HS-27A (cell line): Measurements from ENCODE around the gene SCNN1B.

ENCODE experiments used
- DNase-seq: peaks from one replicate; pipeline ENCODE4 v3.0.0-alpha.2; 2012; ENCODE audit warnings: low read depth, missing footprints

Gene SCNN1B

DNA sequence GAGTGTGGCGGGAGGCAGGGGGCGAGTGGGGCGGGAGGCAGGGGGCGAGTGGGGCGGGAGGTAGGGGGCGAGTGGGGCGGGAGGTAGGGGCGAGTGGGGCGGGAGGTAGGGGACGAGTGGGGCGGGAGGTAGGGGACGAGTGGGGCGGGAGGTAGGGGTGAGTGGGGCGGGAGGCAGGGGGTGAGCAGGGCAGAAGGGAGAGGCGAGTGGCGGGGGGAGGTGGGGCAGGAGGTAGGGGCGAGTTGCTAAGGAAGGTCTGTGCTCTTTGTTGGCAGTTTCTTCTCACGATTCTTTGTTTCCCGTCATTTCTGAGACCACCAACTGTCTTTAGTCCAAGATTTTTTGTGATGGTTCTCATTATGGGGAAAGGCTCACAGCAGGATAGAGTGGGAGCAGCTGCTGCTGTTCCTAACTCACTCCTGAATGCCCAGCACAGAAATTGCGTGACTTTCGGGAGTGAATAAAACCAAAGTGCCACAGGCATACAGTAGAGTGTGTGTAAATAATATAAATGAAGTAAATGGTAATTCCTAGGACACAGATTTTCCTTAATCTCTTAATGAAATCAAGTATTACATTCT is 106.2 kb downstream of the SCNN1B start:
- no peak for DNase-seq

DNA sequence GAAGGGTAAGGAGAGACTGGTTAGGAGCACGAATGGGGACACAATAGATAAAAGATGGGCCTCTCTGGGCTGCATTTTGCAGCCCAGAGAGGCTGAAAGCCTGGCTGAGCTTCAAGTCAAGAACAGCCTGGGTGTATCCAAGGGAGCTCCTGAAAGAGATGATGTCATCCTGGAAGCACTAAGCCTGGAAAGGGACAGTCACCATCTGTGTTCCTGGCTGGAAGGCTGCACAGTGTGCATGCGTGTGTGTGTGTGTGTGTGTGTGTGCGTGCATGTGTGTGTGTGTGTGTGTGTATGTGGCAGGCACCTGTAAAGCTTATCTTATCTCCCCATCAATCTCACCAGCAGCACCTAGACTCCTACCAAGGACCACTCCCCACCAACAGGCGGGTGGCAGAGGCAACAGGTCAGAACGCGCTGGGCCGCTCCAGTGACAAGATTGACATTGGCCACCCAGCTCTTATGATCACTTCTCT is 106.8 kb downstream of the SCNN1B start:
- no peak for DNase-seq

DNA sequence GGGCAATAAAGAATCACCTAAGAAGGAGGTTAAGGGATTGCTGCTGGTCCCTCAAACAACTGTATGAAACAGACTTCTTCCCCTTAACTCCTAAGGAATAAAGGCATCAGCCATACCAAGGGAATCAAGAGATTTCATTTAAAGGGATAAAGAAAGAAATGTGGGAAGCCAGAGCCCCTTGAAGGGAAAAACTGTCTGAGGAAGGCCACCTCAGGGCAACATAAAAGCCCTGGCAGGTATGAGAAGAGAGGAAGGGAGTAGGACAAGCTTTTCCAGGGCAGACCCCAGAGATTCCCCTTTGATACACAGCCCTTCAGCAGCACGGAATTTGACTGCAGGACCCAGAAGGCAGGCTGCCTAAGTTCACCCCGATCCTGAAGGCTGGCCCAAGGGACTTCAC is 107.4 kb downstream of the SCNN1B start:
- no peak for DNase-seq

DNA sequence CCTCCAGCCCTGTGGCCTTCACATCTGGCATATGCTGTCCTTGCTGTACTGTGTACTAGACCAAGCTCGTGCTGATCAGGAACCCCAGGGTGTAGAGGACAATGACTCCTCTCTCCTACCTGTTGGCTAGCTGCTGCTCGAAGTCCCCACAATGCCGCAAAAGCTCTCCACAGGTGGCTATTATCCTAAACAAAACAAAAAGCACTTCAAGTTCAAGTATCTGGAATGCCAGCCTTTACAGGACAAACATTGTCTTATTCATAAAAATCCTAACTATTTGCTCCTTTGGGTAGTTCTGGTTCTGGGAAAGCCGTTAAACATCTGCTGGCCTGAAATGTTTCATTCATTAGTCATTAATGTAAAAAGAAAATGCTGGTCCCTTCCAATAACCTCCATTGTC is 108.1 kb downstream of the SCNN1B start:
- DNase-seq = no peak

DNA sequence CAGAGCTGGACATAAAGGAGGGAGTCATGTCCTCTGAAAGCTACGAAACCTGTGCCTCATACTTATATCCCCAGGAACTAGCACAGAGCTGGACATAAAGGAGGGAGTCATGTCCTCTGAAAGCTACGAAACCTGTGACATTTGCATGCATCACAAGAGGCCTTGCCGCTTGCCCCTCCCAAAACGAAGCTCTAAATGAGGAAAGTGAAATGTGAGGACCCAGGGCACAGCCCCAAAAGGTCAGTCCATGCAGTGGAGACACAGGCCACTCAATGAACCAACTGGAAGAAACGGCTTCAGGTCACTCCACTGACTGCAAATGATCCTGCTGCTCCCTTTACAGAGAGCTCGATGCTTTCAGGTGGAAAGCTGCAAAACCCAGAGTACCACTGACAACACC is 112.6 kb downstream of the SCNN1B start:
- no peak for DNase-seq

DNA sequence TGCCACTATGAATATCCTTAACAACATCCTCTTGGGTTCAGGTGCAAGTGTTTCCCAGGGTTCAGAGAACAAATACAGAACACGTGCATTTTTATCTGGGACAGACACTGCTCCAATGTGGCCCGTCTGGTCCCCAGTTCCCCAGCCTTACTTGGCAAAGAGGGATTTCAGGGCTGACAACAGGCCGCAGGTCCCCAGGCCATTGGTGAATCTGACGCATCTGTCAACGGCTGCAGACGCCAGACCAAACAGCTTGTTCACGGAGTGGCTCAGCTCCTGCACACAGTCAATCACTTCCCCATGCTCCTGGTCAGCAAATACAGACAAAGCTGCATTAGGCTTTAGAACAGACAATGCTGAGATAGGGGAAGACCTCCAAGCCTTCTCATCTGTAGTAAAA is 114.7 kb downstream of the SCNN1B start:
- DNase-seq = no peak

DNA sequence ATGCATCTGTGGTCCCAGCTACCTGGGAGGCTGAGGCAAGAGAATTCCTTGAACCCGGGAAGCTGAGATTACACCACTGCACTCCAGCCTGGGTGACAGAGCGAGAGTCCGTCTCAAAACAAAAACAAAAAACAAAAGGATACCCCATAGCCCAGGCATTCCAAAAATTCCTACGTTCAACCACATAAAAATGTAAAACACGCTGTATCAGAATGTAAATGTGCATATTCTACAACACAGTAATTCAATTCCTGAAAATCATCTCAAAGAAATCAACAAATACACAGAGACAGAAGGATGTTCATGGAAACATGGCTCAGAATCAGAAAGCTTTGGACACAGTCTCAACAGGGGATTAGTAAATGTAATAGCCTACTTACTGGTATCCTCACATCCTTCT is 117.9 kb downstream of the SCNN1B start:
- DNase-seq = peak; percentile 43

DNA sequence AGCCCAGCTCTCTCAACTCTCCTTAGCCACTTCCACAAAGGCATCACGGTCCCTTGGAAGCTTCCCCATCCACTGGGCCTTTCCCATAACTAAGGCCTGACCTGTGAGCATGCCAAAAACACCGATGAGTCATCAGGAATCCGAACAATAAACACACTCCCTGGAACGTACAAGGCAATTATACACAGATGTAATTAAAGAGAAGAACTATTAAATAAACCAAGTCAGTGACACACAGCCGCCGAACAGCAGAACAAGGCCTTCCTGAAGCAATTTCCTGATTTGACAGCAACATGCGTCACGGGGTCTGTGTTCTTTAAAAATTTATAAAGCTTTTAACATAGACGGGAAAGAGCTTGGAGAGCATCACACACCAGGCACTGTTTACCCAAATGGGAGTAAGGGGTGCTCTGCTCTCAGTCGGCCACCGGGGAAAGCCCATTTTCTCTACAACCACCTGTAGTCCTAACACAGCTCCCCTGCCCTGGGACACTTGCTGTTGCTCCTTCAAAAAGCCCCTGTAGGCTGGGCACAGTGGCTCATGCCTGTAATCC is 121.5 kb downstream of the SCNN1B start:
- DNase-seq = peak; percentile 69

DNA sequence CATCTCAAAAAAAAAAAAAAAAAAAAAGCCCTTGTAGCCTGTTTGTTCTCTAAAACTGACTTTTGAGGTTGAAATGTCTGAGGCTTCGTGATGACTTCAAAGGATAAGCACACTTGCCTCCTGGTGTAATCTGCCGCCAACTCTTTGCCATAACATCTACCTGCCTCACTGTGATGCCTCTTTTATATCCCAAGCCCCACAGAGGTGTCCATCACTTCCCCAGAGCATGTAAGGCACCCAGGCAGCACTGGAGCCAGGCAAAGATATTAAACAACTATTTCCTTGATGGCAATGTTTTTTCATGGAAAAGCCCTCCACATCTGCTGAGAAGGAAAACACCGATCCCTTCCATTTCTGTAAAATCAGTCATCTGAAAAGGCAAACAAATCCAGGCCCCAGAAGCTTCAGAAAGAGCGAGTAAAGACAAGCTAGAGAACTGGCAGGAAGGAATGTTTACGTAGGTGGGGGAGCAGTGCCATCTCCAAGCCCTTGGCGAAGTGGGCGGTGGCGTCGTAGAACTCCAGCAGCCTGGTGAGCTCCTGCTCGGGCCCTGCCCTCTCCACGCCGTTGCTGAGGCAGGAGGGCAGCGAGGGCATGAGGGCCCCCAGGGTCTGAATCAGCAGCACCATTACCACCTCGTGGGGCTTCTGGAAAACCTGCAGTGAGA is 122.3 kb downstream of the SCNN1B start:
- no peak for DNase-seq

DNA sequence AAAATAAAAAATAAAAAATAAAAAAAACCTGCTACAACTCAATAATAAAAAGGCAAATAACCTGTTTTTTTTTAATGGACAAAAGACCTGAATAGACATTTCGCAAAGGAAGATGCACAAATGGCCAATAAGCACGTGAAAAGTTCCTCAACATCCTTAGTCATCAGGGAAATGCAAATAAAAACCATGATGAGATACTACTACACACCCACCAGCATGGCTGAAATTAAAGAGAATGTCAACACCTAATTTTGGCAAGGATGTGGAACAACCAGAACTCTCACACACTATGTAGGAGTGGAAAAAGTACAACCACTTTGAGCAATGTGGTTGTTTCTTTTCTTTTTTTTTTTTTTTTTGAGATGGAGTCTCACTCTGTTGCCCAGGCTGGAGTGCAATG is 126.2 kb downstream of the SCNN1B start:
- DNase-seq = no peak
